ENCODE results near the gene ST3GAL3.
A peak's percentile ranks its signal among the peaks of the same experiment; 100 is the strongest.

Gene ST3GAL3

GRCh38 chr1:43963006-43963405 lies 255.7 kb downstream of the ST3GAL3 start:
- DNase-seq (ENCODE audit: low read depth in 1 of 2, low spot score in 1 of 2), result peak; percentile 69 to 79

GRCh38 chr1:43963890-43964289 lies 256.6 kb downstream of the ST3GAL3 start:
- DNase-seq (ENCODE audit: low read depth in 1 of 2, low spot score in 1 of 2), result no peak
- H3K4me3 ChIP-seq (replicated peaks; ENCODE audit: insufficient read depth, low read length), result no peak overlapping the region
- no peaks in the 10 kb centered on the region for H3K27me3 ChIP-seq (ENCODE audit: insufficient read depth, poor library complexity, severe bottlenecking)
- H3K27ac ChIP-seq (replicated peaks), result peak overlapping the region; percentile 80
- TF ChIP-seq SPI1 (IDR thresholded peaks at IDR 0.05; ENCODE audit: borderline replicate concordance, low read depth), result no peak
- TF ChIP-seq POLR2AphosphoS5 (IDR thresholded peaks at IDR 0.05; ENCODE audit: low read depth), result no peak
- TF ChIP-seq REST (IDR thresholded peaks at IDR 0.05; ENCODE audit: insufficient replicate concordance, low read depth), result no peak
- TF ChIP-seq CTCF (IDR thresholded peaks at IDR 0.05; ENCODE audit: insufficient read depth, low read length), result no peak
- no peak for TF ChIP-seq GABPA (IDR thresholded peaks at IDR 0.05; ENCODE audit: low read depth)

More at GRCh38 chr1:43963006-43963405, 255.7 kb downstream of the ST3GAL3 start:
- H3K27ac ChIP-seq (replicated peaks), result peak overlapping the region; percentile 80
- no peak for TF ChIP-seq SPI1 (IDR thresholded peaks at IDR 0.05; ENCODE audit: borderline replicate concordance, low read depth)
- no peak for TF ChIP-seq POLR2AphosphoS5 (IDR thresholded peaks at IDR 0.05; ENCODE audit: low read depth)
- no peak for TF ChIP-seq CTCF (IDR thresholded peaks at IDR 0.05; ENCODE audit: insufficient read depth, low read length)
- TF ChIP-seq REST (IDR thresholded peaks at IDR 0.05; ENCODE audit: insufficient replicate concordance, low read depth), result no peak
- TF ChIP-seq GABPA (IDR thresholded peaks at IDR 0.05; ENCODE audit: low read depth), result no peak
- no peak overlapping the region for H3K4me3 ChIP-seq (replicated peaks; ENCODE audit: insufficient read depth, low read length)
- no peaks in the 10 kb centered on the region for H3K27me3 ChIP-seq (ENCODE audit: insufficient read depth, poor library complexity, severe bottlenecking)

GRCh38 chr1:43965316-43965715 lies 258.0 kb downstream of the ST3GAL3 start:
- Histone ChIP-seq H3K4me3 (replicated peaks; ENCODE audit: insufficient read depth, low read length) (no peak overlapping the region), H3K27me3 (ENCODE audit: insufficient read depth, poor library complexity, severe bottlenecking) (no peaks in the 10 kb centered on the region), H3K27ac (replicated peaks) (no peak overlapping the region)
- no peak for DNase-seq (ENCODE audit: low read depth in 1 of 2, low spot score in 1 of 2)
- TF ChIP-seq CTCF (IDR thresholded peaks at IDR 0.05; ENCODE audit: insufficient read depth, low read length) (no peak), GABPA (IDR thresholded peaks at IDR 0.05; ENCODE audit: low read depth) (no peak), POLR2AphosphoS5 (IDR thresholded peaks at IDR 0.05; ENCODE audit: low read depth) (no peak), REST (IDR thresholded peaks at IDR 0.05; ENCODE audit: insufficient replicate concordance, low read depth) (no peak), SPI1 (IDR thresholded peaks at IDR 0.05; ENCODE audit: borderline replicate concordance, low read depth) (no peak)

Measured in HL-60 (cell line).